ENCODE results near the gene PBX1. TPM values are rescaled to one million over a fixed set of nuclear protein-coding genes. Genes with fewer than 3 reads are reported as not detected.

PBX1 gene
- total RNA-seq, 1 donor from 2014 or later, result not detected

DNA sequence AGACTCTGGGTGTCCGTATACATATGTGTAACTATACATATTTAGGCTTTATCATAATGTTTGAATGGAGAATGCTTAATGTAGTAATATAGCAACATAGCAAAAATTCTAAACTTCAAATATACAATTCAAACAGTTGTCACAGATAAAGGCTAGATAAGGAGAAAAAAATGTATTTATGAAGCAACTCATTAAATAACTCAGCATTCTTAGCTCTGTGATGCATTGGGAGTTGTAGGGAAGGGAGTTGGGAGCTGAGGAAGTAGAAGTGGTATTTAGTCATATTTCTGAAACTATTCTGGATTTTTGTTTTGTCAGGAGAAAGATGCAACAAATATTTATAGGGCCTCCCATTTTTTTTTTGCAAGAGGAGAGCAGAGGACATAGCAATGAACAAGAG lies 197.8 kb downstream of the PBX1 start:
- no peaks in the 10 kb centered on the region for H3K36me3 Mint-ChIP-seq (ENCODE audit: low read depth)
- DNase-seq (ENCODE audit: low spot score), result no peak
- no peak overlapping the region for H3K4me3 Mint-ChIP-seq (ENCODE audit: low read depth)
- no peaks in the 10 kb centered on the region for H3K4me1 Mint-ChIP-seq (ENCODE audit: low read depth)
- H3K9me3 Mint-ChIP-seq, result no peaks in the 10 kb centered on the region
- intact Hi-C loops (cut with micrococcal nuclease), result no loop called here
- H3K27ac Mint-ChIP-seq, result no peak overlapping the region
- H3K27me3 Mint-ChIP-seq (ENCODE audit: low read depth), result no peaks in the 10 kb centered on the region

DNA sequence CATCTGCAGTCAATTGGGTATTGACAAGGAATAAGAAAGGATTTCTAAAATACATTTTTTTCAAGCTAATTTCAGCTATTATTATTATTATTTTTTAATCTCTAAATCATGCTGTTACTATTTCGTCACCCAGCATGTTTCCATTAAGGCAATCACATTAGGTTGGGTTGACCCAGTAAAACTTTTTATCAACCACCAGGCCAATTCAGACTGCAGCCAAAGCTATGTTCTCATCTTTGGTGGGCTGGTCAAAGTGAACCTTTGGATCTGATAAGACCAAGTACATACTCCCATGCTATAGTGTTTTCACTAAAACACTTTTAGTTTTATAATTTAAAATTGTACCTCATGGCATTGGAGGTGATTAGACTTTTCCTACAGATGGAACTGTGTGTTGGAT lies 198.6 kb downstream of the PBX1 start:
- no peak for DNase-seq (ENCODE audit: low spot score)
- H3K36me3 Mint-ChIP-seq (ENCODE audit: low read depth), result no peaks in the 10 kb centered on the region

DNA sequence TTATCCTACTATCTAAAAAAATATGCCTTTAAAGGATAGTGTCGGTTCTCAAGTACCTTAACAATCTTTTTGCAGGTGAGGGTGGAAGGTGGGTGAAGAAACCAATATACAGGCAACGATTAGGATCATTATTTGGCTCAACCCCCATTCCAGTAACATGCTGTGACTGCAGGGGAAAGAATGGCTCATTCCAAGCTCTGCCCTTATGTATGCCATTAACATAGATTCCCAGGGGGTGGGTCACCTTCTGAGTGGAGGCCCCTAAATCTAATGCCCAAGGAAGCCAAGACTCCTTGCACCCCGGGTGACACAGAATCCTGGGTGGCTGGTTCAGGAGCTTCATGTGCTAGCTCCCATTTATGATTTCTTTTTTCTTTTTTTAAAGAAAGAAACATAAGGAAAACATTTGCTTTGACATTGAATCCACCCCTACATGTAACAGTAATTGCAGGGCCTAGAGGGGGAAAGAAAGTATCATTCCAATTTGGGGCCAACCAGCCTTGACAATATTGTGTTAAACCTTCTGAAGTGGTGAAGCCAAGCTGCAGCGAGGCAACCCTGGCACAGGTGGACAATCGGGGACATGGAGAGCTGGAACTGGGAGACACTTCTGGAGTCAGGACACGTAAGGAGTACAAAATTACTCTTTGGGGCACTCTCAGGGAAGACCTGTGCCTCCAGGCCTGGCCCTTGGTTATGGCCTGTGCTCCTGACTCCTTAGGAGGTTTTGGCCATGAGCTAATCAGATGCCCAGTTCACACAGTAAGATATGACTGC lies 200.3 kb downstream of the PBX1 start:
- H3K36me3 Mint-ChIP-seq (ENCODE audit: low read depth), result no peaks in the 10 kb centered on the region
- H3K9me3 Mint-ChIP-seq, result no peaks in the 10 kb centered on the region
- H3K27ac Mint-ChIP-seq, result no peak overlapping the region
- H3K27me3 Mint-ChIP-seq (ENCODE audit: low read depth), result no peaks in the 10 kb centered on the region
- no peaks in the 10 kb centered on the region for H3K4me1 Mint-ChIP-seq (ENCODE audit: low read depth)
- DNase-seq (ENCODE audit: low spot score), result no peak
- H3K4me3 Mint-ChIP-seq (ENCODE audit: low read depth), result no peak overlapping the region
- intact Hi-C loops (cut with micrococcal nuclease), result no loop called here

More for the DNA sequence above, 198.6 kb downstream of the PBX1 start:
- intact Hi-C loops (cut with micrococcal nuclease), result no loop called here
- no peaks in the 10 kb centered on the region for H3K4me1 Mint-ChIP-seq (ENCODE audit: low read depth)
- no peaks in the 10 kb centered on the region for H3K27me3 Mint-ChIP-seq (ENCODE audit: low read depth)
- H3K9me3 Mint-ChIP-seq, result no peaks in the 10 kb centered on the region
- H3K27ac Mint-ChIP-seq, result no peak overlapping the region
- no peak overlapping the region for H3K4me3 Mint-ChIP-seq (ENCODE audit: low read depth)

DNA sequence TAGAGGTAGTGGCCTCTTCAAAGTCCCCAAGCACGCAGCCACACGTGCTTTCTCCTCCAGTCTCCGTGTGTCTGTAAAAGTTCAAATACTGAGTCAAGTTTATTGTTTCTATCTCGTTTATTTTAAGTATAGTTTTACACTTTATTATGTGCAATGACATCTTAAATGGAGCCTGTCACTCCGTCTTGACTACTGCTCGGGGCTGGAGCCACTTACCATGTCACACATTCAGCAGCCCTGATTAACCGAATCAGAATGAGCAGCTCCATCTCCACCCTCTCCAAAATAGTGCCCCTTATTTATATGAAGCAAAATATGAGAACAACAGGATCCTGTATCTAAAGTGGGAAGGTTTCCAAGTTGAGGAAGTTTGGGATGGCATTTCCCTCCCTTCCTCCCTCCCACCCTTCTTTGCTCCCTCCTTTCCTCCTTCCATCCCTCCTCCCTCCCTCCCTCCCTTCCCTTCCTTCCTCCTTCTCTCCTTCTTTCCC lies 201.0 kb downstream of the PBX1 start:
- no peak overlapping the region for H3K27ac Mint-ChIP-seq
- no peaks in the 10 kb centered on the region for H3K4me1 Mint-ChIP-seq (ENCODE audit: low read depth)
- no peak overlapping the region for H3K4me3 Mint-ChIP-seq (ENCODE audit: low read depth)
- H3K27me3 Mint-ChIP-seq (ENCODE audit: low read depth), result no peaks in the 10 kb centered on the region
- no peaks in the 10 kb centered on the region for H3K9me3 Mint-ChIP-seq
- no peak for DNase-seq (ENCODE audit: low spot score)
- H3K36me3 Mint-ChIP-seq (ENCODE audit: low read depth), result no peaks in the 10 kb centered on the region
- intact Hi-C loops (cut with micrococcal nuclease), result no loop called here

DNA sequence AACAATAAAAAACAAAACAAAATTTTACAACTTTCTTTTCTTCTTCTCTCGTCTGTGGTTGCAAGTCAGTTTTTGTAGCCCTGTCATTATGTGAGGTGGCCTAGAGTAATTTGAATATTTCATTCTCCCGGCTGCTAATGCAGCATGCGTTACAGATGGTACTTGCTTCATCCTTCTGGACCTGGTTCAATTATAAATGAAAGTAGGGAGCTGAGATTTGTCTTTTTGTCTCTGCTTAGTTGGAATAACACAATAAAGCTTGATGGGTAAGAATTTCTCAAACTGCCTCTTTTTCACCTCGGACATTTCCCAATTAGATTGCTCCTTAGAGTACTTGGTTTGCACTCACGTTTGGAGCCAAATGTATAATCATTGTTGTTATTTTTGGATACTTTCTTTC lies 201.6 kb downstream of the PBX1 start:
- DNase-seq (ENCODE audit: low spot score), result no peak
- Mint-ChIP-seq H3K36me3 (ENCODE audit: low read depth) (no peaks in the 10 kb centered on the region), H3K4me1 (ENCODE audit: low read depth) (no peaks in the 10 kb centered on the region), H3K27me3 (ENCODE audit: low read depth) (no peaks in the 10 kb centered on the region), H3K9me3 (no peaks in the 10 kb centered on the region), H3K27ac (no peak overlapping the region), H3K4me3 (ENCODE audit: low read depth) (no peak overlapping the region)
- intact Hi-C loops (cut with micrococcal nuclease), result no loop called here

DNA sequence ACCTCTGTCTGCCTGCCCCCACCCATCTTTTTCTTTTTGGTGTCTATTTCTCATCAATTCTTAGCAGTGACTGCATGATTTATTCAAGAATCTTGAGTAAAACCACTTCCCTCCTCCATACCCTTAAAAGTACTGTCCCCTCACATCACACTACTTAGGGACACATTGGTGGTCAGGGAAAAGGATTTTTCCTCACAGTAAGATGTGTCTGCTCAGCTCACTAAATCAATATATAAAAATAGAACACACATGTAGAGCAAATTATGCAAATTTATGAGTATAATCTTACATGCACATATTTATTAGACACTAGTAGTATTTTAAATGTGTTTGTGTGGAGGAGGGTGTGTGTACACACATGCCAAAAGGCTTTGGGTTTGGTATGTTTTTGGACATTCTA lies 202.0 kb downstream of the PBX1 start:
- Mint-ChIP-seq H3K27ac (no peak overlapping the region), H3K4me3 (ENCODE audit: low read depth) (no peak overlapping the region), H3K9me3 (no peaks in the 10 kb centered on the region), H3K27me3 (ENCODE audit: low read depth) (no peaks in the 10 kb centered on the region), H3K36me3 (ENCODE audit: low read depth) (no peaks in the 10 kb centered on the region), H3K4me1 (ENCODE audit: low read depth) (no peaks in the 10 kb centered on the region)
- intact Hi-C loops (cut with micrococcal nuclease), result no loop called here
- no peak for DNase-seq (ENCODE audit: low spot score)

DNA sequence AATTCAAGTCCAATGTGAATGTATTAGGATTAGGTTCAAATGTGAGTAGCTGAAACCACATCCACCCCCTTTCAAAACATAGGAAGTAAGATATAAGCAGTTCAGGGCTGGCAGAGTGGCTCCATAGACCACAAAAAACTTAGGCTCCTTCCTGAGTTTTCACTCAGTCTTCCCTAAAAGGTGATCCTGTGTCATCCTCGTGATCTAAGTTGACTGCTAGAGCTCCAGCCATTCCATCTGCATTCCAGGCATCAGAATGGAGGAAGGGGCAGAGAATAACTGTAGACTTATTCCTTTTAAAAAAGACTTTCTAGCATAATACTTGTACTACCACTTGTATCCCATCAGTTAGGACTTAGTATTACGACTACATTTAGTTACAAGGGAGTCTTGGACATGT lies 204.1 kb downstream of the PBX1 start:
- intact Hi-C loops (cut with micrococcal nuclease), result no loop called here
- Mint-ChIP-seq H3K4me1 (ENCODE audit: low read depth) (no peaks in the 10 kb centered on the region), H3K9me3 (no peaks in the 10 kb centered on the region), H3K4me3 (ENCODE audit: low read depth) (no peak overlapping the region), H3K27ac (no peak overlapping the region), H3K27me3 (ENCODE audit: low read depth) (no peaks in the 10 kb centered on the region), H3K36me3 (ENCODE audit: low read depth) (no peaks in the 10 kb centered on the region)
- DNase-seq (ENCODE audit: low spot score), result no peak

DNA sequence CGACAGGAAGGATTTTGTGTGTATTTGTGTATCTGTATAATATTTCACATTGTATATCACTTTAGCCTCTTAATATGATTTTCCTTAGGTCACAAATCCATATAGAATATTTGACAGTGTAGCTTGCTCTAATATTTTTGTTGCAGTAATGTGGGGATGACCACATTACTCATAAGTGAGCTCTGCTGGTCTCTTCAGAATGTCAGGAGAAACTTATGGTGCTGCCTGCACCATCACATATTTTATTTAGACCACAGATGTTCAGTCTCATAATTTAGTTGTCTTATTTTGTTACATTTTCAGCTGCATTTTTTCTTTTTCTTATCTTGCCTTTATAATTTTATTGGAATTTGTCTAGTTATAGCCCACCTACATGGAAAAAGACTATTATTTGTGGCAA lies 205.3 kb downstream of the PBX1 start:
- no peak overlapping the region for H3K27ac Mint-ChIP-seq
- no peaks in the 10 kb centered on the region for H3K4me1 Mint-ChIP-seq (ENCODE audit: low read depth)
- H3K27me3 Mint-ChIP-seq (ENCODE audit: low read depth), result no peaks in the 10 kb centered on the region
- DNase-seq (ENCODE audit: low spot score), result no peak
- no peaks in the 10 kb centered on the region for H3K36me3 Mint-ChIP-seq (ENCODE audit: low read depth)
- no peak overlapping the region for H3K4me3 Mint-ChIP-seq (ENCODE audit: low read depth)
- intact Hi-C loops (cut with micrococcal nuclease), result no loop called here
- H3K9me3 Mint-ChIP-seq, result no peaks in the 10 kb centered on the region

DNA sequence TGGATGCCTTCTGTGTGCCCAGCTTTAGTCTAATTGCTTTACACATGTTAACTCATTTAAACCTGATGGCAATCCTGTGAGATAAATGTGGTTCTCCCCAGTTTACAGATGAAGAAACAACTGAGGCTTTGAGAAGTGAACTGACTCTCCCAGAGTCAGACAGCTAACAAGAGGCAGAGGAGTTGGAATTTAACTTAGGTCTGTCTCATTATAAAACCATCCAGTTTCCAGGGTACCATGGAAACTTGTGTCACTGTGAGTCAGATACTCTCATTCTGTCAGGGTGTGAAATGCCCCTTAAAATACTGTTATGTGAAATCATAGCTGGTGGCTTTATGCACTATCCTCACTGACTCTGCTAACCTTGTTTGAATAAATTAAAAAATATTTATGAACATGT lies 206.6 kb downstream of the PBX1 start:
- no peaks in the 10 kb centered on the region for H3K27me3 Mint-ChIP-seq (ENCODE audit: low read depth)
- DNase-seq (ENCODE audit: low spot score), result no peak
- no peak overlapping the region for H3K4me3 Mint-ChIP-seq (ENCODE audit: low read depth)
- intact Hi-C loops (cut with micrococcal nuclease), result no loop called here
- no peaks in the 10 kb centered on the region for H3K4me1 Mint-ChIP-seq (ENCODE audit: low read depth)
- no peaks in the 10 kb centered on the region for H3K9me3 Mint-ChIP-seq
- no peaks in the 10 kb centered on the region for H3K36me3 Mint-ChIP-seq (ENCODE audit: low read depth)
- H3K27ac Mint-ChIP-seq, result no peak overlapping the region

DNA sequence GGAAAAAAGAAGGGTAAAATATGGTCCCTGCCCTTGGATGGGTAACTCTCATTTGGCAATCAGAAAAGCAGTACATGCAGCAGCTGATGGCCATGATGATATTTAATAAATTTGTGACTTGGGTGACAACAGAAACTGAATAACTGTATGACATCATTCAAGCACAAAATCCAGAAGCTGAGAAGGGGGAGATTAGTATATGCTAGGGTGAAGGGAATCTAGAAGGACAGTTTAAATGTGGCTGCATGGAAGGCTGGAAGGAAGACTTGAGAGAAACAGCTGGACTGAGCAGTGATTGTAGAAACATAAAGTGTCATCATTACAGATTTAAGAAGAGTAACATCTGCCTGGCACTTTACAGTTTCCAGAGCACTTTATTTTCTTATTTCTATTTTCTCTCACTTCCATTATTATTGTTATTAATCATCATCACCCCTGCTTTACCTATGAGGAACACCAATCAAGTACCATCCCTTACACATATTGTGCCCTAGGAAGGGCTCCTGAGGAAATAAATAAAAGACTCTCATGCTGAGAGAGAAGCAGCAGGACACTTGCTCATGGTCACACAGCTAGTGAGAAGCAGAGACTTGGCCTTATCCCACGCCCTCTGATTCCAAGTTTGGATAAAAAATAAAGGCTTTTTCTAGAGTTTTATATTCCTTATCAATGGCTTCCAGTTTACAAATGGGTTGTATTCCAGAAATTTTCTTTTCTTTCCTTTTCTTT lies 207.2 kb downstream of the PBX1 start:
- DNase-seq (ENCODE audit: low spot score), result no peak
- no peak overlapping the region for H3K27ac Mint-ChIP-seq
- H3K27me3 Mint-ChIP-seq (ENCODE audit: low read depth), result no peaks in the 10 kb centered on the region
- intact Hi-C loops (cut with micrococcal nuclease), result no loop called here
- no peaks in the 10 kb centered on the region for H3K9me3 Mint-ChIP-seq
- no peaks in the 10 kb centered on the region for H3K4me1 Mint-ChIP-seq (ENCODE audit: low read depth)
- no peaks in the 10 kb centered on the region for H3K36me3 Mint-ChIP-seq (ENCODE audit: low read depth)
- H3K4me3 Mint-ChIP-seq (ENCODE audit: low read depth), result no peak overlapping the region

DNA sequence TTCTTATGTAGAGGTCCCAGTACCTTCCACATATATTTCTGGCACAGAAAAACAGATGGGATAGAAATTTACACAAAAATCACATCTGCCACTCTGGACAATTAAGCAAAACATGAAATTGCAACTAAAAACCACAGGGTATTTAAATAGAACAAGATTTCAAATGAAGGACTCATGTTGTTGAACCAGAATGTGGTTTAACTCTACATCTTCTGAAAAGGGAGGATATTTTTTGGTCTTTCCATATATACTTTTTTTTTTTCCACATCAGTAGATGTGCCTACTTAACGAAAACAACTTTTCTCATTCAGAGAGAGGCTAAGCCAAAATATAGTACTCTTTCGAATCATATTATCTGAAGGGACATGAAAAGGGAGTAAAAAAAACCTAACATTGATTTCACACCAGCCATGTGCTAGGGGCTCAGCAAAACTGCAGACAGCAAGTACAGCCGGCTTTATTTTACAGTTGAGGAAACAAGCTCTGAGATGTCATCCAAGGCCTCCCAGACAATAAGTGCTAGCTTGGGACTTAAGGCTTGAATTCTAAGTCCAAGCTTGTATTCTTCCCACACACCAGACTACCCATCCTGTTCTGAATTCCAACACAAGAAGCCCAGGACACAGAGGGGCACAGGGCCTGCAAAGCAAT lies 208.9 kb downstream of the PBX1 start:
- no peaks in the 10 kb centered on the region for H3K36me3 Mint-ChIP-seq (ENCODE audit: low read depth)
- peaks cover 3% of the 10 kb centered on the region for H3K4me1 Mint-ChIP-seq (ENCODE audit: low read depth)
- no peak for DNase-seq (ENCODE audit: low spot score)
- no peak overlapping the region for H3K4me3 Mint-ChIP-seq (ENCODE audit: low read depth)
- intact Hi-C loops (cut with micrococcal nuclease), result no loop called here
- no peak overlapping the region for H3K27ac Mint-ChIP-seq
- no peaks in the 10 kb centered on the region for H3K27me3 Mint-ChIP-seq (ENCODE audit: low read depth)
- no peaks in the 10 kb centered on the region for H3K9me3 Mint-ChIP-seq

DNA sequence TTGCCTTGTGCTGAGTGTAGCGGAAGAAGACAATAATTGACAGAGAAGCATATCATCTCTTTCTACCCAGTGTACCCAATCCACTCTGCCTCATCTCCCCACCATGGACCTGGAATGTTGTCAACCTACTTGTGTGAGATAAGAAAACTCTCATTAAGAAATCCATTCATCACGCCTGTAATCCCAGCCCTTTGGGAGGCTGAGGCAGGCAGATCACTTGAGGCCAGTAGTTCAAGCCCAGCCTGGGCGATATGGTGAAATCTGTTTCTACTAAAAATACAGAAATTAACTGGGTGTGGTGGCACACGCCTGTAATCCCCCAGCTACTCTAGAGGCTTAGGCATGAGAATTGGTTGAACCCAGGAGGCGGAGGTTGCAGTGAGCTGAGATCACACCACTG lies 209.6 kb downstream of the PBX1 start:
- H3K27ac Mint-ChIP-seq, result no peak overlapping the region
- intact Hi-C loops (cut with micrococcal nuclease), result no loop called here
- no peaks in the 10 kb centered on the region for H3K36me3 Mint-ChIP-seq (ENCODE audit: low read depth)
- H3K27me3 Mint-ChIP-seq (ENCODE audit: low read depth), result no peaks in the 10 kb centered on the region
- peaks cover 3% of the 10 kb centered on the region for H3K4me1 Mint-ChIP-seq (ENCODE audit: low read depth)
- DNase-seq (ENCODE audit: low spot score), result no peak
- H3K9me3 Mint-ChIP-seq, result no peaks in the 10 kb centered on the region
- no peak overlapping the region for H3K4me3 Mint-ChIP-seq (ENCODE audit: low read depth)

DNA sequence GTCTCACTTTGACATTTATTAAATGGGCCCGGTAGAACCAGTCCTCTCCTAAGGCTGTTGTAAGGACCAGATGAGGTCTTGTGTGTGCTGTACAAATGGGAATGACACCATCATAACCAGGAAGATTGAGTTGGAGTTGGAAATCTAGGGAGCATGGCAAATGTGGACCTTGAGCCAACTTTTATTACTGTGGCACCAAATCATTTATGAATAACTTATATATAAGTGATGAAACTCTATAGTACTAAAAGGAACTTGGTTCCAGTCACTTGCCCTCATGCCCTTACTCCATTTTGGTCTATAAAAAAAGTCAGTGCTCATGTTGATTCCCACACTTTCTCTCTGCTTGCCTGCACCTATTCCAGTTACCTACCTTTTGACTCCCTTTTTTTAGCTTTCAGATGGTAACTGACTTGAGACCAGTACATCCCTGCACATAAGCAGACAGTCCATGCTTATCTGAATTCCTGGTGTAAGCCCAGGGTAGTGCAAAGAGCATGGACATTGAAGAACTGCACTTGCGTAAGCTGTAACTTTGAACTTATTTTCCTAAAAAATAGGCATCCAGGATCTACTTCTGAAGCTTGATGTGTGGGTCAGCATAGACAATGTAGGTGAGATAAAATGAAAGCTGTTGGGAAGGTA lies 210.6 kb downstream of the PBX1 start:
- Mint-ChIP-seq H3K9me3 (no peaks in the 10 kb centered on the region), H3K4me3 (ENCODE audit: low read depth) (no peak overlapping the region), H3K27ac (no peak overlapping the region), H3K36me3 (ENCODE audit: low read depth) (no peaks in the 10 kb centered on the region), H3K27me3 (ENCODE audit: low read depth) (no peaks in the 10 kb centered on the region), H3K4me1 (ENCODE audit: low read depth) (peaks cover 3% of the 10 kb centered on the region)
- intact Hi-C loops (cut with micrococcal nuclease), result no loop called here
- no peak for DNase-seq (ENCODE audit: low spot score)

Data from activated T-helper 2 cell treated with anti-CD3 and anti-CD28 coated beads, Interferon-gamma antibody, Interleukin-2, Interleukin-4, amounts not matched to agents 10 μg/mL and 5 μg/mL and 100 μg/mL, durations not matched to agents 14 hours and 24 hours and 36 hours (primary cell).